GM18520 (cell line): ENCODE results near the gene NAGLU.

Experiments
- ATAC-seq: cut with Tn5 transposase; IDR thresholded peaks from one replicate; pipeline ENCODE4 v1.9.1; 2021; ENCODE audit not compliant: unreplicated experiment

The NAGLU gene

DNA sequence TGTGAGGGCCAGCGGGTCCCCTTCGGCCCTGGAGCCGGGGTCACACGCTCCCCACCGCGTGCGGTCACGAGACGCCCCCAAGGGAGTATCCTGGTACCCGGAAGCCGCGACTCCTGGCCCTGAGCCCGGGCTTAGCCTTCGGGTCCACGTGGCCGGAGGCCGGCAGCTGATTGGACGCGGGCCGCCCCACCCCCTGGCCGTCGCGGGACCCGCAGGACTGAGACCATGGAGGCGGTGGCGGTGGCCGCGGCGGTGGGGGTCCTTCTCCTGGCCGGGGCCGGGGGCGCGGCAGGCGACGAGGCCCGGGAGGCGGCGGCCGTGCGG is at the start of gene NAGLU:
TSS of gene NAGLU (plus strand) at position 194 of the 324 bp plus-strand sequence. CDS start at position 226, 32 bp downstream.
- peak; percentile 81 for ATAC-seq

DNA sequence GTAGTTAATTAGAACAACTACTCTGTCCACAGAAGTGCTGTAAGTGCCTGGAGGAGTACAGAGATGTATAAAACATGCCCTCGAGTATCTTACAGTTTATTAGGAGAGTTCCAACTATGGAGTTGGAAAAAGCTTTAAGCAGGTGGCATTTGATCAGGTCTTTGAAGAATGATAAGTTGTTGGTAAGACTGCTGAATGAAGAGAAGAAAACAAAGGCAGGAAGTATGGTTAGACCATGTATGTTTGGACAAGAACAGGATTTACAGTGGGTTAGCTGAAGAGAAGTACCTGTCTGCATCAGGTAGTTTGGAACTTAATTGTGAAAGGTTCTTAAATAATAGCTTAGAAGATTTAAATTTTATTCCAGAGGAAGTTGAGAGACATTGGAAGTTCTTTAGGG is 48.0 kb upstream of the NAGLU start:
- no peak for ATAC-seq

DNA sequence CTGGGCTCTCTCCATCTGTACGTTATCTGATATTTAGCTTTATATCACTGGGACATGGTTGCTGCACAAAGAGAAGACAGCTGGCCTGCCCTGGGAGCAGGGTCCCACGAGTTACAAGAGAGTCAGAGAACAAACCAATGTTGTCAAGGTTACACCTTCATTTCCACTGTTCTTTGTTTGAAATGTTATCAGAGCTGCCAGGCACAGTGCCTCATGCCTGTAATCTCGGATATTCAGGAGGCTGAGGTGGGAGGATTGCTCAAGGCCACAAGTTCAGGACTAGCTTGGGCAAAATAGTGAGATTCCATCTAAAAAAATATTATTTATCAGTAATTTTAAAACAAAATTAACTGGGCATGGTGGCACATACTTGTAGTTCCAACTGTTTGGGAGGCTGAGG is 42.7 kb upstream of the NAGLU start:
- ATAC-seq, result no peak

DNA sequence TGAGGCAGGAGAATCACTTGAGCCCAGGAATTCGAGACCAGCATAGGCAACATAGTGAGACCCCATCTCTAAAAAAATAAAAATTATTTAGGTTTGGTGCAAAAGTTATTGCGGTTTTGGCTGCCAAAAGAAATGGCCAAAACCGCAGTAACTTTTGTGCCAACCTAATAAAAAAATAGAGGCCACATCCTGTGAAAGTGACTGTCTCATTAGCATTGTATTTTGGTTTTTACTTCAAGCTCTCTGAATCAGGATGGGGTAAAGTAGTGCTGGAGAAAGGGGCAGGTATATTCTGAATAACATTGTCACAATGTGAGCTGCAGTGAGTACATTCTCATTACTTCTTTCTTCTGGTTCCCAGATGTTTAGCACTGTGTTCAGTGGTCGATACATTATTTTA is 41.4 kb upstream of the NAGLU start:
- no peak for ATAC-seq

DNA sequence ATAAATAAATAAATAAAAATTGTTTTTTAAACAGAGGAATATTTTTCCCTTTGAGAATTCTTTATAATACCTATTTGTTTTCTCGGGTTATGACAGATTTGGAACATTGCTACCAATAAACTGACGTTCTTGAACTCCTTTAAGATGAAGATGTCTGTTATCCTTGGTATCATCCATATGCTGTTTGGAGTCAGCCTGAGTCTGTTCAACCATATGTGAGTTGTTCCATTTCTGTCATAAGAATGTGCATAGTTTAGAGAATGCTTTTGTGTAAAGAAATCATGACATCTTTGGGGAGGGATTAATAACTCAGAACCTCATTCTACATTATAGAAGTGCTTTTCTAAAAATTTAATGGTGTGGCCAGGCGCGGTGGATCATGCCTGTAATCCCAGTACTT is 37.2 kb upstream of the NAGLU start:
- ATAC-seq, result no peak

DNA sequence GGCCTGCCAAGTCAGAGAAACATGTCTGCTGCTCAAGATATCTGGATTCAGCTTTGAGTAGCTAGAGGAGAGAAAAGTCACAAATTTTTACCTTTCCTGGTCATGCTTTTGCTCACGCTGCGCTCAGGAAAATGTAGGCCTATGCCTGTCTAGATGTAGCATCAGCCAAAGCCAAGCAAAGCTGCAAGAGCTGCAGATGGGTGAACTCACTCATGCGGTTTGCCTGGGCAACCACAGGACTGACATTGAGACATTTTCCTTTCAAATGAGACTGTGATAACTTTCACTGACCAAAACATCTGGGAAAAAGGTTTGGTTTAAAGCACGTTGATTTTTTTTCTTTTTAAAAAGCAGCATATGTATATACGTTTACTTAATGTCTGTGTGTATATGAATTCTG is 34.0 kb upstream of the NAGLU start:
- ATAC-seq, result no peak

DNA sequence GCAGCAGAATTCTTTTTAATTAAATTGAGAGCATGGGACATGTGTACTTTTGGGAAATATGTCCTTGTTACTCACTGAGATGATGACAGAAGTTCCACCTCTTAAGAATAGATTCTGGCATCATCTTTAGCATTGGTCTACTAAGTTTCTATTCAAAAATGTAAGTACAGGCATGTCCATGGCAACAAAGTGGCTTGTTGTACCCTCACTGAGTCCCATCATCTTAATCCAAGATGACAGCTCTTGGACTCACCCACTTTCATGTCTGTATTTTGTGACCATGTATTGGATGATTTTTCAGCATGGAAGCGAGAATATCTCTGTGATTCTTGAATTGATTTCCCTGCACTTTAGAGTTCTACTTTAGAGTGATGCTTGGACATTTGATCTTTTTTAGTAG is 33.1 kb upstream of the NAGLU start:
- ATAC-seq, result no peak

DNA sequence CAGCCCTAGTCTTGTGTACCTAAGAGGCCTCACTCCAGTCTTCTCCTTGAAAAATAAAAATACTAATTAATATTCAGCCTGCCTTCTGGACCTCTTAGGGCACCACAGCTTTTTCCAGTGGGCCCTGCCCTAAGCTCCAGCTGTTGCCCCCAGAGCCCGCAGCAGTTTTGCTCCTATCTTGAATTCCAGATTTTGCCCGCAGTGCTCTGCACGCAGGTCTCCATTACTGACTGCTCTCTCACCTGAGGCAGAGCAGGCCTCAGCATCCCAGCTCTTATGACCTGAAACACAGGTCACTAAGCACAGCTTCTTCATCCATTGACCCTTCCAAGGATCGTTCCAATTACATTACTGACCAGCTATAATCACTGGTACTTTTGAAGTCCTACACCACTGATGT is 28.4 kb upstream of the NAGLU start:
- no peak for ATAC-seq

DNA sequence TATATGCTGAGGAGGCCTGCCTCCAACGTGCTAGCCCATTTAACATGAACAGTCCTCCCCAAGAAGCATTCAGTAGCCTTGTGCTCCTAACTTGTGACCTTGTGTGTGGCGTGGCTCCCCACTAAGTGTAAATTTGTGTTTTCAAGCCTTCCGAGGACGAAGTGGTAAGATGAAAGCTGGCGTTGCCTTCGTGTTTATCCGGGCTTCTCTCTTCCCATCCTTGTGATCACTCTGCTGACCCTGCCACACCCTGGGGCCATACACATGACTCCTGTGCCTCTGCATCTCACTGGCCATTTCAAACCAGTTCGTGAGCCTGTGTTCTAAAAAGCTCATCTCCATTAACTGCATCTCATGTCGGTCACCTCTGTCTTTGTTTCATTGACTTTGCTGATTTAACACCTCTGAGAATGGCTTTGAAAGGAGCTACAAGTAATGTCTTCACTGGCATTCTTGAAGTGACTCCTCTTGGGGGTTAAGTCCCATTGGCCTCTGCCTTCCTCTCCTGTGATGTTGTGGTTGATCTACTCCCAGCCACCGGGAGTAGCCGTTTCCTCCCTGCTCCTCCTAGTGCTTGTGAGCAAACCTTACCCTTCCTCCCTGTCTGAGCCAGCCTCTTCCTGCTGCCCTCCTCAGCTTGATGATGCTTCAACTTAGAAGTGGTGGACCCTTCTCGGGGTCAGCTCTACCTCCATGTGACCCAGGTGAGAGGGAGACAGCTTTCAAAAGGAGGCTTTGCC is 27.4 kb upstream of the NAGLU start:
- no peak for ATAC-seq

DNA sequence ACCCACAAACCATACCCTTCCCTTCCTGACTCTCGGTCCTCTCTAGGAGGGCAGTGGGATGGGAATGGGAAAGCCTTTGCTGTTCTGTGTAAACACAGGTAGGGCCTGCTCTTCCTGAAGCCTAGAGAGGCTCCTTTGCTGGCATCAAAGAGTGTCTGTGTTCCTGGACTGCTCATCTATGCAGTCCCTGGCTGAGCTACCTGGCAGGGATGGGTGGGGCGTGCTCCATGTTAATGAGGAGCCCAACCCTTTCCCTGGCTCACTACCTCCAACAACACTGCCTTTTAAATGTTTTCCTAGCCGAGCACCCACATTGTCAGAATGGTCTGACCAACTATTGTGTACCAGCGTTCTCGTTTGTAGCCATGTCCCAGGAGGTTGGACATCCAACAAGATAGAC is 26.6 kb upstream of the NAGLU start:
- no peak for ATAC-seq

DNA sequence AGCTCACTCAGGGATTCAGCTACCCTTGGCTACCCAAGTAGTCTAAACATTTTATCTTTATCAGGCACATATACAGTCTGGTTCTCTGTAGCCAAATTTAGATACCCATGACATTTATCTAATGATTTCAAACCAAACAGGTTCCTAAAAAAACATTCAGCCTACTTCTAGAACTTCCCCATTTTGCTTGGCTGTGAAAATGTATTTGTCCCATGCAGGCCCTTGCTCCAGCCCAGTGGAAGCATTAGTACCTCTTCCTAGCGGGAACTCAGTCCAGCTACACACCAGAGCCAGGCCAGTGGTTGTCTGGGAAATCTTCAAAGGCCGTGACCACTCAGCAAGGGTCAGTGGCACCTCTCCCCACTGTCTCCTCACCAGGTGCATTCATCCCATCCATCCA is 26.2 kb upstream of the NAGLU start:
- no peak for ATAC-seq

DNA sequence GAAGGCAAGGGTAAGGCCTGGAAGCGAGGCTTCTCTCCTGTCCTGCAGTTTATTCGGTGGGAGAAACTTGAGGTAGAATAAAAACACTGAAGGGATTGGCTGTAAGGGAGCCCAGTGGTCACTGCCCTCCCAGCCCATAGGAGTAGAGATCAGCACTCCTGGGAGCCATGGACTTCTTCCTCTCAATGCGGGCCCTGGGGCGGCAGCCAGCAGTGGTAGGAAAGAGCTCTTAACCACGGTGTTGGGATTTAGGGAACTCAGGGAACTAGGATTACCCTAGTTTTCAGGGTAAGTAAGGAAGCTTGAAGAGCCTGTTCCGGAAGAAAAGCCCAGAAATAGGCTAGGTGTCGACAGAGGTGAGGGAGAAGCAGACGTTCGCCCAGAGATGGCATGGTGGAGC is 23.8 kb upstream of the NAGLU start:
- ATAC-seq, result no peak

DNA sequence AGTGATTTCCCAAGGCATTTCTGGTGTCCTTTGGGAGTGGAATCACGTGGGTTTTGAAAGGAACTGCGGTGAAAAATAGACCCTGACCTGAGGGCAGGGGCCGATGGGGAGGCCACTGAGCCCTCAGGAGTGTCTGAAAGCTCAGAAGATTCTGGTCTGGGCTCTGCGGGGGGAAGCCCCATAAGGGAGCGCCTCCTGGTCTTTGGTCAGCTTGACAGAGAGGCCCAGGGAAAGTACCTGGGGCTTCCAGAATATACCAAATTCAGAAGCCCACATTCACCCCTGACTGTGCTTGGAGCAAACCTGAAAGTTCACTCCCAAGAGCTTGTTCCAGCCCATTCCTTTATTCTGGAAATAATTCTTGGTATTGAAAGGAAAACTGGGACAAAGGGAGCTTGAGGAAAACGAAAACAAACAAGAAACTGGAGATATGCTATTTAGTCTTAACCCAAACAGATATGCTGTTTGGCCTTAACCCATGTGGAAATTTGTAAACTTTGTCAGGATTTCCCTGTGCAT is 23.2 kb upstream of the NAGLU start:
- peak; percentile 61 for ATAC-seq

DNA sequence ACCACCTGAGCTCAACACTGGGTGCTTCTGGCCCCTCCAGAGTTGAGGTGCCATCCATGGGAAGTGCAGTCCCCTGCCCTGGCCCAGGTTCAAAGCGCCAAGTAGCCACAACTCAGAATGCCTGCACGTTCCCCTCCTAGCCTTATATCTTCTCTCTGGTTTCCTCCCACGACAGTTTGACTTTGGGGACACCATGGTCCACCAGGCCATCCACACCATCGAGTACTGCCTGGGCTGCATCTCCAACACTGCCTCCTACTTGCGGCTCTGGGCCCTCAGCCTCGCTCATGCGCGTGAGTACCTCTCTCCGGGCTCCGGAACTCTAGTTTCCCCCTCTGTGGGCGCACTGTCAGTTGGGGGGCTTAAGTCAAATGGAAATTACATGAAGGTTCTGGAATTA is 22.4 kb upstream of the NAGLU start:
- no peak for ATAC-seq

DNA sequence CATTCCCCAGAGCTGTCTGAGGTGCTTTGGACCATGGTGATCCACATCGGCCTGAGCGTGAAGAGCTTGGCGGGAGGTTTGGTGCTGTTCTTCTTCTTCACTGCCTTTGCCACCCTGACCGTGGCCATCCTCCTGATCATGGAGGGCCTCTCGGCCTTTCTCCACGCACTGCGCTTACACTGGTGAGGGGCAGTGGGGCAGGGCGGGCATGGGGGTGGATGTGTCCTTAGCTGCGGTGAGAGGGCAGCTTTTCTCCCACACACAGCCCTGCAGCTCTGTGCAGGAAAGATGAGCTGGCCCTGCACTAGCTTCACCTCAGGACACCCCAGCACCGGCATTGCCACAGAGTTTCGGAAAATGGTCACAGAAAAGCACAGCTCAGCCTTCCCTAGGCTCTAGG is 21.8 kb upstream of the NAGLU start:
- no peak for ATAC-seq

DNA sequence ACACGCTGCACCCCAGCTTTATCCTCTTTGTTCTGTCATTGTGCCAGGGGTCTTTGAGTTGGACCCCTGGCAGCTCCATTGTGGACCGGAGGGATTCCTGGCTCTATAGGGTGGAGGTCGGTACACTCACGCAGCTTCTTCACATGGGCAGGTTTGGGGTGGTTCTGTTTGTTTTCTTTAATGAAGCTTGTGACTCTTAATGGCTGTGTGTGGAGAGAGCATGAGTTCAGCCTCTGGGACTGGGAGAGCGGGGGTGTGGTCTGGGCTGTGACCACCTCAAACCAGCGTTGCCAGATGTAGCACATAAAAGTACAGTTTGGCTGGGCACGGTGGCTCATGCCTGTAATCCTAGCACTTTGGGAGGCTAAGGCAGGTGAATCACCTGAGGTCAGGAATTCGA is 21.2 kb upstream of the NAGLU start:
- no peak for ATAC-seq

DNA sequence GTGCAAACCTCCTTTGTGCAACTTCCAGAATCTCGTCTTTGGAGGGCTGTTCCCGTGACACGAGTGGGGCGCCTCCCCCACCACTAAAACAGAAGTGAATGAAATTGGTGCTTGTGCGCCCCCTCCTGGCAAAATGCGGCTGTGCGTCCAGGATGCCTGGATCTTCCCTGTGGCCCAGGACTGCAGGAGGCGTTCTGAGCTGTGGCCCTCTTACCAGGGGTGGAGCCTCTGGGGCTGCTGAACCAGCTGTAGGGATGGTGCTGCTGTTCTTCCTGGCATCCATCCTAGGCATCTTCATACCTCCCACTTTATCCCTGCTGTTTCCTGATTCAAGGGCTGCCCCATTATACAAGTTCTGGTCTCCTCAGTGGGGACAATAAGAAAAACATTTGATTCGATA is 18.5 kb upstream of the NAGLU start:
- no peak for ATAC-seq

DNA sequence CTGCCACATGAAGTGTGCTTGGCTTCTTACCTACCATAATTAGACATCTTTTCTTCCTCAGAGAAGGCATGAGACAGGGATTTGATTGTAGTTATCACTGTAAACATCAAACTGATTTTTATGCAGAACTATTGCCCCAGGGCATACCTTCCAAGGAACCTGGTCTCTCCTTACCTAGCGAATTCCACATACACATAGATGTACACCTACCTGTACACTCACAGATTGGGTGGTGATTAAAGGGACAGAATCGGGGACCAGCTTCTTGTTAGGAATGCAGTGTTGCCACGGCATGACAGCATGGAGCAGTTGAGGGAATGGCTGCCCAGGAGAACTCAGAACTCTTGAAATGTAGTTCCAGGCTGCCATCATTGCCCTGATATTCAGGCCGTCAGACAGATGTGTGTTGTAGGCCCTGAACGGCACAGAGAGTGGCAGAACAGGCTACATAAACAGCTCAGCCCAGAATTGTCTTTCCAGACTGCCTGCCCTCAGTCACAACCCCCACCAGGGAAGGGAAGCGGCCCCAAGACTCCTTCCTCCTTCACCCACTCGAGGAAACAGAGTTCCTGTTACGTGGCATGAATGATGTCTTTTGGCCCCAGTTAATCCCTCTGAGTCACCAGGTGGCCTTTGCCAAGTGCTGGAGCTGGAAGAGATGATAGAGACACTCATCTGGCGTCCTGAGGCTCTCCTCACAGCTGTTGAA is 17.8 kb upstream of the NAGLU start:
- ATAC-seq, result no peak

DNA sequence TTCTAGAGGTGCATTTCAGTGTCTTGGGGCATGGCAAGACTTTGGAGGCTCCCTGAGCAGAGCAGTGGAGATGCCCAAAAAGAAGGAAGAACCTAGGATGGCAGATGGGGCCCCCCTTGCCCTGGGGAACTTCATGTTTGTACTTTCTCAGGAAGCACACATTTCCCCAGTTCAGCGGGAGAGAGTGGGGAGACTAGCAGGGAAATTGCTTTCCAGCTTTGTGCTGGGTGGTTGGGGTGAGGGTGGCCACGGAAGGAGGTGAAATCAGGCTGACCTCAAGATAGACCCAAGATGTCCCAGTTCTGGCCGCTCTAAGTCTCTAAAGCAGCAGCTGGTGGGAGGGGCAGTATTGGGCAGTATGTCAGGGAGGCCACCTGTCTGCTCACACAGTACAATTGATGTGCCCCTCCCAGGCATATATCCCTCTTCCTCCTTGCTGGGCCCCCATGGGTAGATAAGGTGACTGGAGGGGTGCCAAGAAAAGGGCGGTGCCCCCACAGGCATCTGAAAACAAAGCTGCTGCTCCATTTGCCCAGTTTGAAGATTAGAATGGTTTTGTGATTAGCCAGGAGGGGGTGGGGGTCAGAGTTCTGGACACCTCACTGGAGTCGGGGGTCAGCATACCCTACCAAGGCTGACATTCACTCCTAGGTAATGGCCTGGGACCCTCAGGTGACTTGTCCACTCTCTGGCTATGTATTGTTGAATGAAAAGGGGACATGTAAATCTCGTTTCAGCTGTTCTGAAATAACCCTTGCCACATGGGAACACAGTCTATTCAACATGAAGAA is 17.1 kb upstream of the NAGLU start:
- no peak for ATAC-seq

DNA sequence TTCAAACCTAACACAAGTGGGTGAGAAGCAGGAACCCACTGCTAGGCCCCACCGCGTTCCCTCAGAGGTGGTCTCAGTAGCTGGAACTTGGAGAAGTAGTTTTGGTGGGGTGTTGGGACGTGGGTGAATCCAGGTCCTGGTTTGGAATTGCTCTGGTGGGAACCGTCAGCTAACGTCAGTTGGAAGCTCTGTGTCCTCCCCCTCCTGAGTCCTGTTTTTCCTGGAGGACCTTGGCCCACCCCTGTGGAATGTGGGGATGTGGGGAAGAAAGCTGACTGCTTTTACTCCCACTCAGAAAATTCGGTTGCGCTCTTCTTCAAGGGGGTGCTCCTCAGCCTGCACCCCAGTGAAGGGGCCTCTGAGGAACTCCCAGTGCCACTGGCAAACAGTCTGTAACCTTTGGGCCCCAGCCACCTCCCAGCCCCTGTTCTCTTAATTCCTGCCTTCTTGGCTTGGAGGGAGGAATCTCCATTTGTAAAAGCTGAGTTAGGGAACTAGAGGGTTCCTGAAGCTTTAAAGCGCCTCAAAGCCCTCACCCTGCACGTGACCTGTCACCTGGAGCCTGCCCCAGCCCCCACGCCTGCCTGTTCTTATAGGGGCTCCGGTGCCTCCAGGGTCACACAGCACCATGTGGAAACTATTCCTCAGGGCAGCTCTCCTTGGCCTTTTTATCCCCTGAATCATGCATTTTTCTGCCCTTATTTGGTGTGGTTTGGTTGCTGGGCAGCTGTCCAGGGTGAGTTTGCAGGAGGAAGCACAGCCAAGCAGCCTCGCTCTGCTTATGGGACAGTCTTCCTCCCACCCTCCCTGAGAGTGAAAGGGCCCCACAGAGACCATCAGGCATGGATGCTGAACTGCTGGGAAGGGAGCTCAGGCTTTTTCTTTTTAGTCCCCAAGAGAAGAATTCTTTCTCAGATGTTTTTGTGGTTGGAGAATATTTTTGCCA is 16.2 kb upstream of the NAGLU start:
- ATAC-seq, result no peak

DNA sequence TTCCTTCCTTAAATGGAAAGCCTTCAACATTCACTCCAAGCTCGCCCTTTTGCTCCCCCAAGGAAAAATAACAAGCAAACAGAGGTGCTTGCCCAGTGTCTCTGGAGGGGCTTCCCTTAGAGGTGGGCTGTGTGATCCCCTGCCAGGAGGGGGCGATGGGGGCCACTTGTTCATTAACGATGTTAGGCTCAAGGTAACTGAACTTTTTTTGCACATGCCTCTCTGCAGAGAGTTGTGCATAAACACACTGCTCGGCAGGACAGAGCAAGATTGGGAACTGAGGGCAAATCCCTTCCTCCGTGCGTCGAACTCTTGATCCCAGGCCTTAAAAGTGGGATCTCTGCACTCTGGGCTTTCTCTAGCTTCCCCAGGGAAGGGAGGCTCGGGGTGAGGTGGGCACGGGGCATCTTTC is 15.5 kb upstream of the NAGLU start:
- ATAC-seq, result no peak
